NCI-H128 (cell line): ENCODE measurements around the gene MALRD1.

ENCODE experiments used
- DNase-seq: peaks from one replicate; lab custom pipeline; 2025; ENCODE audit not compliant: unreplicated experiment; lab: John Stamatoyannopoulos, UW

Gene MALRD1

GRCh38 chr10:19629567-19629966 is 581.0 kb downstream of the MALRD1 start:
- DNase-seq = no peak

GRCh38 chr10:19634163-19634562 is 585.6 kb downstream of the MALRD1 start:
- no peak for DNase-seq

GRCh38 chr10:19638182-19638895 is 589.7 kb downstream of the MALRD1 start:
- no peak for DNase-seq

GRCh38 chr10:19638896-19639233 is 590.3 kb downstream of the MALRD1 start:
- no peak for DNase-seq

- no peak for DNase-seq
Measured at GRCh38 chr10:19640566-19641263, 592.1 kb downstream of the MALRD1 start.

- DNase-seq = no peak
Measured at GRCh38 chr10:19651549-19651948, 602.9 kb downstream of the MALRD1 start.

- no peak for DNase-seq
Measured at GRCh38 chr10:19652750-19653149, 604.1 kb downstream of the MALRD1 start.

- no peak for DNase-seq
Measured at GRCh38 chr10:19653931-19654330, 605.3 kb downstream of the MALRD1 start.

GRCh38 chr10:19654576-19654975 is 606.0 kb downstream of the MALRD1 start:
- no peak for DNase-seq

- DNase-seq = no peak
Measured at GRCh38 chr10:19656420-19657042, 607.9 kb downstream of the MALRD1 start.

- no peak for DNase-seq
Measured at GRCh38 chr10:19658131-19658530, 609.5 kb downstream of the MALRD1 start.

- no peak for DNase-seq
Measured at GRCh38 chr10:19658622-19659233, 610.1 kb downstream of the MALRD1 start.

GRCh38 chr10:19659920-19660655 is 611.5 kb downstream of the MALRD1 start:
- DNase-seq = no peak

- DNase-seq = no peak
Measured at GRCh38 chr10:19663344-19663743, 614.7 kb downstream of the MALRD1 start.

- DNase-seq = no peak
Measured at GRCh38 chr10:19668116-19668515, 619.5 kb downstream of the MALRD1 start.

- DNase-seq = no peak
Measured at GRCh38 chr10:19676063-19676462, 627.5 kb downstream of the MALRD1 start.

- DNase-seq = no peak
Measured at GRCh38 chr10:19683356-19683755, 634.8 kb downstream of the MALRD1 start.

GRCh38 chr10:19683960-19684359 is 635.4 kb downstream of the MALRD1 start:
- DNase-seq = no peak

GRCh38 chr10:19688344-19688743 is 639.7 kb downstream of the MALRD1 start:
- no peak for DNase-seq

- no peak for DNase-seq
Measured at GRCh38 chr10:19689231-19689630, 640.6 kb downstream of the MALRD1 start.

- no peak for DNase-seq
Measured at GRCh38 chr10:19699299-19699698, 650.7 kb downstream of the MALRD1 start.
